ENCODE data around the gene ROPN1L.

ROPN1L gene

GRCh38 chr5:10461041-10461440 is 19.4 kb downstream of the ROPN1L start:
- no peaks in the 10 kb centered on the region for H3K9me3 Mint-ChIP-seq
- DNase-seq (ENCODE audit: low spot score in 2 of 2), result no peak

GRCh38 chr5:10461904-10462555 is 20.4 kb downstream of the ROPN1L start:
- Mint-ChIP-seq H3K9me3 (no peaks in the 10 kb centered on the region), H3K4me1 (no peaks in the 10 kb centered on the region), H3K36me3 (no peaks in the 10 kb centered on the region), H3K4me3 (no peak overlapping the region), H3K27ac (no peak overlapping the region)
- DNase-seq (ENCODE audit: low spot score in 2 of 2) (no peak), ATAC-seq (no peak)

More at GRCh38 chr5:10461041-10461440, 19.4 kb downstream of the ROPN1L start:
- Mint-ChIP-seq H3K4me3 (no peak overlapping the region), H3K36me3 (no peaks in the 10 kb centered on the region), H3K27ac (no peak overlapping the region), H3K4me1 (no peaks in the 10 kb centered on the region)
- no peak for ATAC-seq

- no peak overlapping the region for H3K4me3 Mint-ChIP-seq
- ATAC-seq (no peak), DNase-seq (ENCODE audit: low spot score in 2 of 2) (no peak)
- H3K36me3 Mint-ChIP-seq, result no peaks in the 10 kb centered on the region
- no peak overlapping the region for H3K27ac Mint-ChIP-seq
- no peaks in the 10 kb centered on the region for H3K4me1 Mint-ChIP-seq
- no peaks in the 10 kb centered on the region for H3K9me3 Mint-ChIP-seq
Observed at GRCh38 chr5:10463566-10463965, 21.9 kb downstream of the ROPN1L start.

GRCh38 chr5:10464173-10464572 is 22.5 kb downstream of the ROPN1L start:
- Mint-ChIP-seq H3K36me3 (no peaks in the 10 kb centered on the region), H3K9me3 (no peaks in the 10 kb centered on the region), H3K4me1 (no peaks in the 10 kb centered on the region), H3K4me3 (no peak overlapping the region), H3K27ac (no peak overlapping the region)
- ATAC-seq (no peak), DNase-seq (ENCODE audit: low spot score in 2 of 2) (no peak)

GRCh38 chr5:10465726-10466125 is 24.0 kb downstream of the ROPN1L start:
- DNase-seq (ENCODE audit: low spot score in 2 of 2), result no peak
- Mint-ChIP-seq H3K36me3 (no peaks in the 10 kb centered on the region), H3K4me1 (no peaks in the 10 kb centered on the region), H3K9me3 (no peaks in the 10 kb centered on the region), H3K27ac (no peak overlapping the region), H3K4me3 (no peak overlapping the region)
- no peak for ATAC-seq

GRCh38 chr5:10466446-10467073 is 24.9 kb downstream of the ROPN1L start:
- DNase-seq (ENCODE audit: low spot score in 2 of 2) (no peak), ATAC-seq (no peak)
- Mint-ChIP-seq H3K27ac (no peak overlapping the region), H3K4me1 (no peaks in the 10 kb centered on the region), H3K36me3 (no peaks in the 10 kb centered on the region), H3K9me3 (no peaks in the 10 kb centered on the region), H3K4me3 (no peak overlapping the region)

- Mint-ChIP-seq H3K4me1 (no peaks in the 10 kb centered on the region), H3K4me3 (no peak overlapping the region), H3K9me3 (no peaks in the 10 kb centered on the region), H3K27ac (no peak overlapping the region), H3K36me3 (no peaks in the 10 kb centered on the region)
- ATAC-seq (no peak), DNase-seq (ENCODE audit: low spot score in 2 of 2) (no peak)
Observed at GRCh38 chr5:10467281-10468198, 25.9 kb downstream of the ROPN1L start.

- ATAC-seq, result no peak
- H3K27ac Mint-ChIP-seq, result no peak overlapping the region
Observed at GRCh38 chr5:10468256-10468655, 26.6 kb downstream of the ROPN1L start.

GRCh38 chr5:10469253-10470050 is 27.8 kb downstream of the ROPN1L start:
- ATAC-seq (no peak), DNase-seq (ENCODE audit: low spot score in 2 of 2) (no peak)
- no peaks in the 10 kb centered on the region for H3K9me3 Mint-ChIP-seq
- no peak overlapping the region for H3K27ac Mint-ChIP-seq
- no peak overlapping the region for H3K4me3 Mint-ChIP-seq
- no peaks in the 10 kb centered on the region for H3K36me3 Mint-ChIP-seq
- no peaks in the 10 kb centered on the region for H3K4me1 Mint-ChIP-seq

More at GRCh38 chr5:10468256-10468655, 26.6 kb downstream of the ROPN1L start:
- Mint-ChIP-seq H3K9me3 (no peaks in the 10 kb centered on the region), H3K36me3 (no peaks in the 10 kb centered on the region), H3K4me1 (no peaks in the 10 kb centered on the region), H3K4me3 (no peak overlapping the region)
- no peak for DNase-seq (ENCODE audit: low spot score in 2 of 2)

- Mint-ChIP-seq H3K36me3 (no peaks in the 10 kb centered on the region), H3K4me3 (no peak overlapping the region), H3K9me3 (no peaks in the 10 kb centered on the region), H3K27ac (no peak overlapping the region), H3K4me1 (no peaks in the 10 kb centered on the region)
- DNase-seq (ENCODE audit: low spot score in 2 of 2), result no peak
- ATAC-seq, result no peak
Observed at GRCh38 chr5:10470669-10471068, 29.0 kb downstream of the ROPN1L start.

GRCh38 chr5:10471677-10472076 is 30.0 kb downstream of the ROPN1L start:
- H3K4me3 Mint-ChIP-seq, result no peak overlapping the region
- H3K9me3 Mint-ChIP-seq, result no peaks in the 10 kb centered on the region
- no peaks in the 10 kb centered on the region for H3K4me1 Mint-ChIP-seq
- H3K36me3 Mint-ChIP-seq, result no peaks in the 10 kb centered on the region
- ATAC-seq (no peak), DNase-seq (ENCODE audit: low spot score in 2 of 2) (no peak)
- H3K27ac Mint-ChIP-seq, result no peak overlapping the region

GRCh38 chr5:10474521-10475075 is 32.9 kb downstream of the ROPN1L start:
- H3K9me3 Mint-ChIP-seq, result no peaks in the 10 kb centered on the region
- ATAC-seq (no peak), DNase-seq (ENCODE audit: low spot score in 2 of 2) (no peak)
- no peak overlapping the region for H3K4me3 Mint-ChIP-seq
- no peaks in the 10 kb centered on the region for H3K4me1 Mint-ChIP-seq
- no peak overlapping the region for H3K27ac Mint-ChIP-seq
- no peaks in the 10 kb centered on the region for H3K36me3 Mint-ChIP-seq

GRCh38 chr5:10475931-10476676 is 34.4 kb downstream of the ROPN1L start:
- no peaks in the 10 kb centered on the region for H3K9me3 Mint-ChIP-seq

GRCh38 chr5:10476878-10477277 is 35.2 kb downstream of the ROPN1L start:
- no peaks in the 10 kb centered on the region for H3K36me3 Mint-ChIP-seq
- no peak overlapping the region for H3K4me3 Mint-ChIP-seq
- no peak overlapping the region for H3K27ac Mint-ChIP-seq
- DNase-seq (ENCODE audit: low spot score in 2 of 2) (no peak), ATAC-seq (no peak)
- H3K4me1 Mint-ChIP-seq, result no peaks in the 10 kb centered on the region
- H3K9me3 Mint-ChIP-seq, result no peaks in the 10 kb centered on the region

More at GRCh38 chr5:10475931-10476676, 34.4 kb downstream of the ROPN1L start:
- H3K4me3 Mint-ChIP-seq, result no peak overlapping the region
- DNase-seq (ENCODE audit: low spot score in 2 of 2) (no peak), ATAC-seq (no peak)
- no peaks in the 10 kb centered on the region for H3K4me1 Mint-ChIP-seq
- H3K36me3 Mint-ChIP-seq, result no peaks in the 10 kb centered on the region
- no peak overlapping the region for H3K27ac Mint-ChIP-seq

Measured in stimulated activated effector memory CD8-positive, alpha-beta T cell treated with anti-CD3 and anti-CD28 coated beads, Interleukin-12 subunit alpha, Interleukin-12 subunit beta, amount 100 ng/mL, for 72 hours (primary cell).